ENCODE results near the gene LGALS7. TPM values are rescaled to one million over a fixed set of nuclear protein-coding genes. Genes with fewer than 3 reads are reported as not detected.
A peak's percentile ranks its signal among the peaks of the same experiment; 100 is the strongest.
"Not testable (repeated sequence)": the region's sequence is repeated elsewhere in the genome, so short reads cannot be mapped to it uniquely, and the experiment has no call there.

Gene LGALS7
- total RNA-seq, 4 donors from 2014 or later = not detected

- Histone ChIP-seq H3K9me3 (no peaks in the 10 kb centered on the region), H3K4me1 (peaks cover 8 to 9% (median 8%) of the 10 kb centered on the region in 4 donors), H3K36me3 (no peaks in the 10 kb centered on the region), H3K27ac (replicated peaks in 1 of 4) (no peak overlapping the region), H3K27me3 (peaks cover 0 to 4% (median 0%) of the 10 kb centered on the region in 4 donors), H3K4me3 (no peak overlapping the region)
- 80% methylated on average over 11 of the region's 13 CpGs for WGBS
- DNase-seq (ENCODE audit: extremely low spot score) = no peak
- intact Hi-C loops (cut with DNase I) = no loop called here
- TF ChIP-seq CTCF (IDR thresholded peaks at IDR 0.05) (no peak), EP300 (IDR thresholded peaks at IDR 0.05) (no peak), POLR2A (IDR thresholded peaks at IDR 0.05; ENCODE audit: low read depth) (no peak), POLR2AphosphoS5 (IDR thresholded peaks at IDR 0.05) (no peak)
Measured at GRCh38 chr19:38774181-38774950, 1.0 kb upstream of the LGALS7 start.

GRCh38 chr19:38771569-38771968 is 1.7 kb downstream of the LGALS7 start:
- H3K27me3 ChIP-seq; DNase-seq (ENCODE audit: extremely low spot score); intact Hi-C loops (cut with DNase I); H3K4me1 ChIP-seq; H3K36me3 ChIP-seq; H3K27ac ChIP-seq (replicated peaks in 1 of 4); H3K4me3 ChIP-seq; H3K9me3 ChIP-seq: not testable (repeated sequence)
- no CpG with 5 or more reads among the region's 30 CpGs for WGBS

- DNase-seq (ENCODE audit: extremely low spot score); H3K4me1 ChIP-seq; intact Hi-C loops (cut with DNase I); H3K9me3 ChIP-seq; H3K27ac ChIP-seq (replicated peaks in 1 of 4); H3K27me3 ChIP-seq; H3K36me3 ChIP-seq: not testable (repeated sequence)
- H3K4me3 ChIP-seq = peak overlapping the region in 1 of 4 donors; percentile 40
- WGBS = 33% methylated on average over 1 of the region's 22 CpGs
Measured at GRCh38 chr19:38770949-38771275, 2.4 kb downstream of the LGALS7 start.

- Histone ChIP-seq H3K4me3 (peak overlapping the region; percentile 33 to 53 (median 42)), H3K27ac (replicated peaks in 1 of 4) (peak overlapping the region in 3 of 4 donors; percentile 45 to 67 (median 52))
- no CpG with 5 or more reads among the region's 58 CpGs for WGBS
- H3K9me3 ChIP-seq; H3K27me3 ChIP-seq; H3K36me3 ChIP-seq; H3K4me1 ChIP-seq; DNase-seq (ENCODE audit: extremely low spot score); intact Hi-C loops (cut with DNase I): not testable (repeated sequence)
Measured at GRCh38 chr19:38770228-38770948, 2.9 kb downstream of the LGALS7 start.

- Histone ChIP-seq H3K9me3 (no peaks in the 10 kb centered on the region), H3K36me3 (no peaks in the 10 kb centered on the region), H3K4me1 (peaks cover 8 to 10% (median 9%) of the 10 kb centered on the region in 4 donors), H3K27ac (replicated peaks in 1 of 4) (peak overlapping the region; percentile 42 to 67 (median 48)), H3K4me3 (peak overlapping the region; percentile 33 to 53 (median 42)), H3K27me3 (no peaks in the 10 kb centered on the region)
- WGBS = 29% methylated on average over 18 of the region's 42 CpGs
- intact Hi-C loops (cut with DNase I) = no loop called here
- DNase-seq (ENCODE audit: extremely low spot score) = peak; percentile 96
- TF ChIP-seq POLR2A (IDR thresholded peaks at IDR 0.05; ENCODE audit: low read depth) = no peak
- peak; percentile 76 to 92 for TF ChIP-seq POLR2AphosphoS5 (IDR thresholded peaks at IDR 0.05)
- TF ChIP-seq EP300 (IDR thresholded peaks at IDR 0.05) = no peak
- peak; percentile 62 to 89 (median 85) for TF ChIP-seq CTCF (IDR thresholded peaks at IDR 0.05)
Measured at GRCh38 chr19:38769635-38770211, 3.6 kb downstream of the LGALS7 start.

GRCh38 chr19:38766276-38767047 is 6.9 kb downstream of the LGALS7 start:
- Histone ChIP-seq H3K4me1 (peaks cover 8 to 10% (median 9%) of the 10 kb centered on the region in 4 donors), H3K27ac (replicated peaks in 1 of 4) (no peak overlapping the region), H3K9me3 (no peaks in the 10 kb centered on the region), H3K36me3 (no peaks in the 10 kb centered on the region), H3K27me3 (no peaks in the 10 kb centered on the region), H3K4me3 (no peak overlapping the region)
- intact Hi-C loops (cut with DNase I) = no loop called here
- DNase-seq (ENCODE audit: extremely low spot score) = no peak
- no peak for TF ChIP-seq POLR2A (IDR thresholded peaks at IDR 0.05; ENCODE audit: low read depth)
- TF ChIP-seq EP300 (IDR thresholded peaks at IDR 0.05) = no peak
- TF ChIP-seq CTCF (IDR thresholded peaks at IDR 0.05) = no peak
- TF ChIP-seq POLR2AphosphoS5 (IDR thresholded peaks at IDR 0.05) = no peak
- WGBS = 87% methylated on average over 10 of the region's 10 CpGs
